HG02870 (cell line): Measurements from ENCODE around the gene SLC10A4.

ENCODE experiments used
- ATAC-seq: cut with Tn5 transposase; IDR thresholded peaks from one replicate; pipeline ENCODE4 v1.9.1; 2021; ENCODE audit warnings: mild to moderate bottlenecking, moderate library complexity; ENCODE audit not compliant: unreplicated experiment

The SLC10A4 gene

GRCh38 chr4:48489683-48490011 lies 6.5 kb downstream of the SLC10A4 start:
- no peak for ATAC-seq

GRCh38 chr4:48490012-48490679 lies 7.0 kb downstream of the SLC10A4 start, which contains the start of gene ZAR1:
TSS of gene ZAR1 (plus strand) at chr4:48490252. CDS start at chr4:48490292, 40 bp downstream.
- ATAC-seq: no peak

- ATAC-seq: no peak
These were observed 7.8 kb downstream of the SLC10A4 start for GRCh38 chr4:48490680-48491513.

GRCh38 chr4:48491514-48492176 lies 8.5 kb downstream of the SLC10A4 start:
- no peak for ATAC-seq

- no peak for ATAC-seq
These were observed 10.4 kb downstream of the SLC10A4 start for GRCh38 chr4:48493452-48494100.

- no peak for ATAC-seq
These were observed 12.8 kb downstream of the SLC10A4 start for GRCh38 chr4:48495941-48496340.

GRCh38 chr4:48498895-48499294 lies 15.8 kb downstream of the SLC10A4 start:
- no peak for ATAC-seq

GRCh38 chr4:48499551-48500066 lies 16.5 kb downstream of the SLC10A4 start:
- peak; percentile 81 for ATAC-seq

- ATAC-seq: no peak
These were observed 20.3 kb downstream of the SLC10A4 start for GRCh38 chr4:48503233-48504025.

- no peak for ATAC-seq
These were observed 20.8 kb downstream of the SLC10A4 start for GRCh38 chr4:48504026-48504330.

GRCh38 chr4:48504352-48504751 lies 21.2 kb downstream of the SLC10A4 start:
- ATAC-seq: no peak

- no peak for ATAC-seq
These were observed 23.6 kb downstream of the SLC10A4 start for GRCh38 chr4:48506716-48507115.

GRCh38 chr4:48509543-48509942 lies 26.4 kb downstream of the SLC10A4 start:
- ATAC-seq: no peak

GRCh38 chr4:48518143-48518542 lies 35.0 kb downstream of the SLC10A4 start:
- ATAC-seq: no peak

GRCh38 chr4:48526406-48526805 lies 43.3 kb downstream of the SLC10A4 start:
- ATAC-seq: no peak

GRCh38 chr4:48538358-48538757 lies 55.2 kb downstream of the SLC10A4 start:
- no peak for ATAC-seq
